GM18870 (cell line): ENCODE measurements around the gene GBX2.

Source experiments
- ATAC-seq: cut with Tn5 transposase; IDR thresholded peaks from one replicate; pipeline ENCODE4 v1.9.1; 2021; ENCODE audit warnings: moderate library complexity; ENCODE audit not compliant: unreplicated experiment

GBX2 gene

GRCh38 chr2:236168110-236169080 lies at the start of gene GBX2:
GBX2 (minus strand) TSS chr2:236168386; CDS start chr2:236167971, 415 bp downstream.
- no peak for ATAC-seq

DNA sequence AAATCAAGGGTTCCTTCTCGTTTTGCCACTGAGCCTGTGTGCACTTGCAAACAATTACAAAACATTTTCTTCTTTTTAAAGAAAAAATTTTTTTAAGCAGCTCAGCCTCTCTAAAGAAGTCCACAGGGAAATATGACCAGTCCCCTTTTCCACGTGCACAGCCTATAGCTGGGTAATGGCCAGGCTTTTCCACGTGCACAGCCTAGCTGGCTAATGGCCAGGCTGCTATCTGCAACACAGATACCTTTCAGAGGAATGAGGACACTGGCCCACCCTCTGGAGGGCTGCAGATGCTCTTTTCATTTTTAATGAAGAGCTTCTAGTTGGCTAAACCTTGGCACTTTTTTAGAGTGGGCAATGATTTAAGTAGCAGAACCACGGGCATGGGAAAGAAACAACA lies 49.7 kb upstream of the GBX2 start:
- no peak for ATAC-seq

- ATAC-seq: no peak
Measured at GRCh38 chr2:236216711-236217110, 48.5 kb upstream of the GBX2 start.

DNA sequence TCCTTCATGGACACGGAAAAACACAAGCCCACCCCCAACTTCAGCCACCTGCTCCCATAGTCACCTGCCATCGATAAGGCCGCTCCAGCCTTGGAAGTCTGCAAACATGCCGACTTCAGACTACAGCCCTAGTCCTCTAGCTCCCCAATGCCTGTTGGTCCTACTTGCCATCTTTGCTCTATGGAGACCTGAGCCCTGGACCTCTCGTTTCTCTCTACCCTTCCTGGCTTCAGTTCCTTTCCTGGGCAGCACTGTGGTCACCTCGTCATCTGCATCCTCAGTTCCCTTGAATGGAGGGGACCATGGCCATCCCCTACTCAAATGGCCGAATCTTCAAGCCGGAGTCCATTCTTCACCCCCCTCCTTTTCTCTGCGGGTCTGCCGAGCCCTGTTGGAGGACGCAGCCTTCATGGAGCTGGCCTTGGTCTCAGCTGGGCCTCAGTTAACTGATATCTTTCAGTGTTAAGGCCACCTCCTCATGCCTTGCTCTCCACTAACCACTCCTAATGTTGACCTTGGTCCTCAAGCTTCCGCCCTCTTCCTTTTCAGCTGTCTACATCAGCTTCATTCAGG lies 47.7 kb upstream of the GBX2 start:
- ATAC-seq: no peak

- no peak for ATAC-seq
Measured at GRCh38 chr2:236215196-236215595, 47.0 kb upstream of the GBX2 start.

GRCh38 chr2:236214376-236214995 lies 46.3 kb upstream of the GBX2 start:
- no peak for ATAC-seq

DNA sequence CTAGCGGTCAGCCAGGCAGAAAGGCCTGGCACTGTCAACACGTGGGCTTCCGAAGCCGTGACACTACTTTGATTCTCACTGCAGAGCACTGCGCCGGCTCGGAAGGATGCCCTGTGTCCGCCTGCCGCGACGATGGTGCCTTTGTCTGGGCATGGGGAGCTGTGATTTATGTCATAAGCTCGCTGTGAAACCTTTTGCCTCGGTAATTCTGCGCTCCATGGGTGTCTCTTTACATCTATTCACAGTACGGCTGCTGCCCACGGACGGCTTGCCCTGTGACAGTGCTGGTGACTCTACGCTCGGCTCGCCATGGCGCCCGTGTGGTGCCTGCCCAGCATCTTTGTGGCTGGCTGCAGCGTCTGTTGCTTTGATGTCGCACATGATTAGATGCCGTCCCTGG lies 43.1 kb upstream of the GBX2 start:
- ATAC-seq: no peak

DNA sequence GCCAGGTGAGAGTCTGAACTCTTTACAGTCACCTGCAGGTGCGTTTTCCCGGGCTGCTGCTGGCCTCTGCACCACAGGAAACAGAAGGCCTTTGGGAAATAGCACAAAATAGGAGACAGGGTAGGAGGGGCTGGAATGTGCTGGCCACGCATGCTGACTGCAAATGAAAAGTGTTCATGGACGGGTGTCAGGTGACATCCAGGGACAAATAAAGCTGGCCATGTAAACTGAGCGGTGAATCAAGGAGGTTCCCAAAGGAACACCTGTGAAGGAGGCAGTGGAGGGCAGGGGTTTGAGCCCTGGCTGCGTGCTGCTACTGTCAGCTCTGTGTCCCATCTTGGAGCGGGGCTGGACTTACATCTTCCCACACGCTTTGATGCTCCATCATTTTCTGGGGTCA lies 42.4 kb upstream of the GBX2 start:
- ATAC-seq: no peak

DNA sequence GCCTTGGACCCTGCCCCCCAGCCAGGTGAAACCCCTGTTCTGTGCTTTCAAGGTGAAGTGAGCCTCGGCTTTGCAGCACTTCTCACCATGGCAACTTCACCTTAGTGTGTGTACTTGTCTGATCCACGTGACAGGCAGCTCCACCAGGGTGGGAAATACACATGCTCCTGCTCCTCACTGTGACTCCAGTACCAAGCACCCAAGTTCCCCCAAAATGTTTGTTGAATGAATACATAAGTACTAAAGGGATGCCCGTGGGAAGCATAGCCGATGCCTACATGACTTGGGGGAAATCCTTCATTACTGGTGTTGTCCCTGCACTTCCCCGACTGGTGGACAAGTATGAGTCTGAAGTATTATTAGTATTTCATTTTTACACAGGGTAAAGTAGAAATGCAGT lies 41.8 kb upstream of the GBX2 start:
- ATAC-seq: no peak

GRCh38 chr2:236209535-236209934 lies 41.3 kb upstream of the GBX2 start:
- no peak for ATAC-seq

DNA sequence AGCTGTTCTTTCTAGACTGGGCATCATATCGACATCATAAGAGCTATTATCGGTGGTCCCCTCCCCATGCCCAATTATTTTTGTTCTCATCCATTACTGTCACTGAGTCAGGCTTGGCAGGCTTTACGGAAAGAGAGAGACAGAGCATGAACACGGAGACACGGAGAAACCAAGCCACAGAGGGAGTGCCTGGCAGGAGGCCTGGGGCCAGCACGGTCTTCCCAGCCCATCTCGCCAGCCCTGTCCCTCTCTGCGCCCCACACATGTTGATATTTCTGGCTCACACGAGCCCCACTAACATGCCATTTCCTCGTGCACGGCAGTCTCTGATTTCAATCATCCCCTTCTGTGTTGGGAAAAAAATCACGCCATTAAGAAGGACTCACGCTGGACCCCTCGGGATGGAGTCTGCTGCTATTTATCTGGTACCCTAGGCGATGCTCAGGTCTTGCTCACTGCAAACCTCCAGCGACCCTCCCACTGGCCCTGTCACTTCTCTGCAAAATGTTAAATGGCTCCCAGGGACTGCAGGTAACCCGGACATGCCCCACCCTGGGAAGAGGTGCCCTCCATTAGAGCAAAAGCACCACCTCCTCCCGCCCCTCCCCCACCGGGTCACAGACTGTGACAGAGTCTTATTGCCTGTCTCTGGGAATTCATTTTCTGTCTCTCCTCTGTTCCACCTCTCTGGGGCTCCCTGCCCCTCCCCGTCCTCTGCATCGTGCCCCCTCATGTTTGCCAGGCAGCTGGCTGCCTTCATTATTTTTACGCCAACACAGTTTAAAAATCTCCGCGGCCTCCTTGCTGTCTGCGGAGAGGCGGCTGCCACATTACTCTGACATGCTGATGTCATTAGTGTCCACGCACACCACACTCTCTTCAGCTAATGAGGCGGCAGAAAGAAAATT lies 40.1 kb upstream of the GBX2 start:
- ATAC-seq: no peak

GRCh38 chr2:236207472-236207871 lies 39.3 kb upstream of the GBX2 start:
- ATAC-seq: no peak

GRCh38 chr2:236205867-236206645 lies 37.9 kb upstream of the GBX2 start:
- no peak for ATAC-seq

DNA sequence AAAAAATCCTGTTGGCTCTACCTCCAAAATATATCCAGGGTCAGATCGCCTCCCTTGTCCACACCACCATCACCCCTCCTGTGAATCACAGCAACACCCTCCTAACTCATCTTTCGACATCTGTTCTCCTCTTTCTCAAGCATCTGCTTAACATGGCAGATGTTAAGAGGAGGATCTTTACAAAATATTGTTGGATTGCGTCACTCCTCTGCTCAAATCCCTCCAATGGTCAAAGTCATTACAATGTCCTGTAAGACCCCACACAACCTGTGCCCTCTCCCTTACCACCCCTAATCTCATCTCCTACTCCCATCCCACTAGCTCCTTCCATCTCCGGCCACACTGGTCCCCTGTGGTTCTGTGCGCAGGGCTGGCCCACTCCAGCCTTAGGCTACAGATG lies 36.8 kb upstream of the GBX2 start:
- ATAC-seq: no peak

DNA sequence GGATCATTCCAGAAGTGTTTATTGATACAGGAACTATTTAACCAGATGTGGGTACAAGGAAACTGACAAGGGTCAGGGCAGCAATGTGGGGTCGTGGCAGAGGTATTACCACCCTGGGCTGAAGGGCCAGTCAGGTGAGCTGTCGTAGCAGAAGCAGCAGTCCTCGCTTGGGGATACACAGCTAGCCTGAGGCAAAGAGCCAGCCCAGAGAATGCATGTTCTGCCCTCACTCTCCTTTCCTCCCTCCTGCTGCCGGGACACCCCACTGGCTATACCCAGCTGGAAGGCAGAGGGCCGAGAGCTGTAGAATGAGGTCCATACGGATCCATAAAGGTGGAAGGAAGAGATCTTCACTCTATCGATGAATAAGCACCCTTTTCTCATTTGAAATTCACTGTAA lies 32.2 kb upstream of the GBX2 start:
- no peak for ATAC-seq

- no peak for ATAC-seq
Measured at GRCh38 chr2:236196366-236196765, 28.2 kb upstream of the GBX2 start.

- ATAC-seq: no peak
Measured at GRCh38 chr2:236195726-236196125, 27.5 kb upstream of the GBX2 start.

DNA sequence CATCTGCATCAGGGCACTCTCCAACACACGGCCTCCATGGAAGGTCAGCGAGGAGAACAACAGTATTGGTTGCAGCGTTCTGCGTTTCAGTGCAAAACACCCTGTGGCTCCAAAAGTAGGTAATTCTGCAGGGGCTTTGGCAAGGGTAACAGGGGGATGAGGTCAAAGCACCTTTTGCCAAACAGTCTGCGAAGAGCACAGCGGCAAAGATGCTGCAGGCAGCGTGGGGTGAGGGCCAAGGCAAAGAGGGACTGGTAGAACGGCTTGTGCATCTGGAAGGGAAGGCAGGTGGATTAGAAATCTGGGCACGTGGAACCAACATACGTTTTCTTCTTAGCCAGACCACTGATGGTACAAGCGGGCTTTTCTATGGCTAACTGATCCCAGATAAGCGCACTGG lies 26.6 kb upstream of the GBX2 start:
- no peak for ATAC-seq

DNA sequence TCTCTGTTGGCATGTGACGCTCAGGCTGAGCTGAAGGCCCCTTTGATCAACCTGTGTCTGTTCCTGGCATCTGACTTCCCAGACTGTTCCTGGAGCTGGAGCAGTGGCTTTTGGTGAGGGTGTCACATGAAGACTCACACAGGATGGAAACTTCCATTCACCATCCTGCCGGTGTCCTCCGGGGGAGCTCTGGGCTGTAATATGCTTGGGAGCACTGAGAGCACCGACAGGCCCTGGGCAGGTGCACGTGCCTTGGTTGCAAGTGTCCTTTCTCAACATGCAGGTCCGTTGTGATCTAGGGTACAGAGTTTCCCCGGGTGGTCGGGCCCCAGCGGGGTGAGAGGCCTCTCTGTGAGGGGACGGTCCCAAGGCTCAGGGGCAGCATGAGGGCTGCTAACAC lies 24.8 kb upstream of the GBX2 start:
- ATAC-seq: no peak

- no peak for ATAC-seq
Measured at GRCh38 chr2:236190674-236191073, 22.5 kb upstream of the GBX2 start.
